Measurements from ENCODE around the gene RILPL1. TPM values are rescaled to one million over a fixed set of nuclear protein-coding genes. Genes with fewer than 3 reads are reported as not detected.
A peak's percentile ranks its signal among the peaks of the same experiment; 100 is the strongest.

RILPL1 gene
- total and polyA plus RNA-seq, 9 of the 15 experiments (the other 6 are each of a cell fraction or from before 2014, with no cell fraction given): 0.25 to 10.6 (median 8.6) TPM

DNA sequence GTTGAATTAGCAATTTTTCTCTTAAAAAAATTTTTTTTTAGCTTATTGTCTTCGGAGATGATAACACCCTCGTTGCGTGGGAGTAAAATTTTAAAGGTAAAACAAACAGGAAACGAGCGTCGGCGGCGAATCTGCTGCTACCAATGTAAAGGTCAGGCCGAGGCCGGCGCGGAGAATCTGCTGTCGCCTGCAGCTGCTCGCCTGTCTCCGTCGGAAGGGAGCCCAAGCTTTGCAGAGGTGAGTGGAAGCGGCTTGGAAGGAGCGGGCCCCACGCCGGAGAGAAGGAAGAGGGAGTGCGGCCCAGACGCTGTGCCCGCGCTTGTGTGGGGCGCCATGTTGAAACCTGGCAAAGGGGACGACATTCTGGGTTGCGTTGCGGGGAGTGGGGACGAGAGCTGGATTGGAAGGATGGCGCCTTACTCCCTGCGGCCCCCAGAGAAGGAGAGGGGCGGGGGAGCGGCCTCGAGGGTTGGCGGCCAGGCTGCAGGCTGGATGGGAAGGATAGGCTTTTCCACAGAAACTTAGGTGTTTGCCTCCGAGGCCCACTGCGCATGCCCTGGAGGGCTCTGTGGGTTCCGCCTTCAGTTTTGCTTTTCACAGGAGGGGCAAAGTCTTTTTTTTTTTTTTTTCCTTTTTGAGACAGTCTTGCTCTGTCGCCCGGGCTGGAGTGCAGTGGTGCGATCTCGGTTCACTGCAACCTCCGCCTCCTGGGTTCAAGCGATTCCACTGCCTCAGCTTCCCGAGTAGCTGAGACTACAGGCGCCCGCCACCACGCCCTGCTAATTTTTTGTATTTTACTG is 75.3 kb downstream of the RILPL1 start, which contains the start of gene SNRNP35 (continued):
- TF ChIP-seq NELFE (IDR thresholded peaks at IDR 0.05; ENCODE audit: insufficient read depth, insufficient read length) (no peak), PTRF (tag; IDR thresholded peaks at IDR 0.05) (no peak), KLF6 (CRISPR knock-in tag; IDR thresholded peaks at IDR 0.05; ENCODE audit: borderline replicate concordance) (no peak), ETS1 (conservative IDR thresholded peaks at IDR 0.05; ENCODE audit: control insufficient read depth, low read depth, low read length) (peak; percentile 42; the same call in 1 of the 2 replicates), ARID4B (CRISPR knock-in tag; IDR thresholded peaks at IDR 0.05) (peak; percentile 92), CHAMP1 (IDR thresholded peaks at IDR 0.05) (no peak), SMAD4 (CRISPR knock-in tag; conservative IDR thresholded peaks at IDR 0.05) (peak; percentile 87), HES1 (IDR thresholded peaks at IDR 0.05; ENCODE audit: low read depth) (no peak), RAD51 (IDR thresholded peaks at IDR 0.05; ENCODE audit: borderline replicate concordance, low read depth) (no peak), HNRNPLL (IDR thresholded peaks at IDR 0.05; ENCODE audit: low read depth, low read length, poor library complexity, severe bottlenecking) (peak; percentile 18), MIER1 (IDR thresholded peaks at IDR 0.05; ENCODE audit: low read depth) (no peak), POLR2AphosphoS2 (IDR thresholded peaks at IDR 0.05; ENCODE audit: low read length) (no peak), SREBF2 (CRISPR knock-in tag; IDR thresholded peaks at IDR 0.05) (no peak)
- TF ChIP-seq, protein P1, sequence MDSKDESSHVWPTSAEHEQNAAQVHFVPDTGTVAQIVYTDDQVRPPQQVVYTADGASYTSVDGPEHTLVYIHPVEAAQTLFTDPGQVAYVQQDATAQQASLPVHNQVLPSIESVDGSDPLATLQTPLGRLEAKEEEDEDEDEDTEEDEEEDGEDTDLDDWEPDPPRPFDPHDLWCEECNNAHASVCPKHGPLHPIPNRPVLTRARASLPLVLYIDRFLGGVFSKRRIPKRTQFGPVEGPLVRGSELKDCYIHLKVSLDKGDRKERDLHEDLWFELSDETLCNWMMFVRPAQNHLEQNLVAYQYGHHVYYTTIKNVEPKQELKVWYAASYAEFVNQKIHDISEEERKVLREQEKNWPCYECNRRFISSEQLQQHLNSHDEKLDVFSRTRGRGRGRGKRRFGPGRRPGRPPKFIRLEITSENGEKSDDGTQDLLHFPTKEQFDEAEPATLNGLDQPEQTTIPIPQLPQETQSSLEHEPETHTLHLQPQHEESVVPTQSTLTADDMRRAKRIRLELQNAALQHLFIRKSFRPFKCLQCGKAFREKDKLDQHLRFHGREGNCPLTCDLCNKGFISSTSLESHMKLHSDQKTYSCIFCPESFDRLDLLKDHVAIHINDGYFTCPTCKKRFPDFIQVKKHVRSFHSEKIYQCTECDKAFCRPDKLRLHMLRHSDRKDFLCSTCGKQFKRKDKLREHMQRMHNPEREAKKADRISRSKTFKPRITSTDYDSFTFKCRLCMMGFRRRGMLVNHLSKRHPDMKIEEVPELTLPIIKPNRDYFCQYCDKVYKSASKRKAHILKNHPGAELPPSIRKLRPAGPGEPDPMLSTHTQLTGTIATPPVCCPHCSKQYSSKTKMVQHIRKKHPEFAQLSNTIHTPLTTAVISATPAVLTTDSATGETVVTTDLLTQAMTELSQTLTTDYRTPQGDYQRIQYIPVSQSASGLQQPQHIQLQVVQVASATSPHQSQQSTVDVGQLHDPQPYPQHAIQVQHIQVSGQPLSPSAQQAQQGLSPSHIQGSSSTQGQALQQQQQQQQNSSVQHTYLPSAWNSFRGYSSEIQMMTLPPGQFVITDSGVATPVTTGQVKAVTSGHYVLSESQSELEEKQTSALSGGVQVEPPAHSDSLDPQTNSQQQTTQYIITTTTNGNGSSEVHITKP (IDR thresholded peaks at IDR 0.05; ENCODE audit: partially characterized antibody): peak; percentile 5

All from K562 (cell line).